ENCODE results near the gene F10.

F10 gene

GRCh38 chr13:113141601-113141970, 19.0 kb downstream of the F10 start:
- ATAC-seq: no peak

GRCh38 chr13:113142876-113143275, 20.3 kb downstream of the F10 start:
- ATAC-seq: no peak
- no peak for TF ChIP-seq CSDC2 (CRISPR knock-in tag; IDR thresholded peaks at IDR 0.05)
- TF ChIP-seq ZNF565 (CRISPR knock-in tag; conservative IDR thresholded peaks at IDR 0.05; ENCODE audit: low read depth): no peak
- no peak for TF ChIP-seq CSRNP3 (CRISPR knock-in tag; IDR thresholded peaks at IDR 0.05)
- TF ChIP-seq SNAI2 (CRISPR knock-in tag; IDR thresholded peaks at IDR 0.05): no peak
- no peak for TF ChIP-seq RARB (CRISPR knock-in tag; IDR thresholded peaks at IDR 0.05)
- no peak for TF ChIP-seq GLIS3 (CRISPR knock-in tag; IDR thresholded peaks at IDR 0.05)
- TF ChIP-seq PATZ1 (CRISPR knock-in tag; IDR thresholded peaks at IDR 0.05; ENCODE audit: borderline replicate concordance): no peak
- no peak for TF ChIP-seq OSR1 (CRISPR knock-in tag; IDR thresholded peaks at IDR 0.05)
- TF ChIP-seq TSHZ2 (CRISPR knock-in tag; IDR thresholded peaks at IDR 0.05): no peak

More at GRCh38 chr13:113141601-113141970, 19.0 kb downstream of the F10 start:
- TF ChIP-seq ZFP3 (CRISPR knock-in tag; IDR thresholded peaks at IDR 0.05) (no peak), BACH2 (CRISPR knock-in tag; IDR thresholded peaks at IDR 0.05; ENCODE audit: borderline replicate concordance) (no peak), ZNF565 (CRISPR knock-in tag; conservative IDR thresholded peaks at IDR 0.05; ENCODE audit: low read depth) (no peak), PATZ1 (CRISPR knock-in tag; IDR thresholded peaks at IDR 0.05; ENCODE audit: borderline replicate concordance) (no peak), ESRRG (CRISPR knock-in tag; IDR thresholded peaks at IDR 0.05) (no peak), ISL1 (CRISPR knock-in tag; IDR thresholded peaks at IDR 0.05) (no peak), ARNTL (CRISPR knock-in tag; IDR thresholded peaks at IDR 0.05; ENCODE audit: borderline replicate concordance, low read depth) (no peak), TSHZ2 (CRISPR knock-in tag; IDR thresholded peaks at IDR 0.05) (no peak), ZNF70 (CRISPR knock-in tag; IDR thresholded peaks at IDR 0.05) (no peak), PPARA (CRISPR knock-in tag; IDR thresholded peaks at IDR 0.05; ENCODE audit: borderline replicate concordance) (no peak), OSR1 (CRISPR knock-in tag; IDR thresholded peaks at IDR 0.05) (no peak), CREB5 (CRISPR knock-in tag; IDR thresholded peaks at IDR 0.05; ENCODE audit: low read depth) (no peak), ZFP30 (CRISPR knock-in tag; IDR thresholded peaks at IDR 0.05) (no peak), ZC3H10 (CRISPR knock-in tag; IDR thresholded peaks at IDR 0.05) (no peak), TOX (CRISPR knock-in tag; IDR thresholded peaks at IDR 0.05; ENCODE audit: borderline replicate concordance) (no peak), POU6F1 (CRISPR knock-in tag; IDR thresholded peaks at IDR 0.05; ENCODE audit: borderline replicate concordance, low read depth) (no peak), SNAI2 (CRISPR knock-in tag; IDR thresholded peaks at IDR 0.05) (no peak), GLIS3 (CRISPR knock-in tag; IDR thresholded peaks at IDR 0.05) (no peak), ZNF8 (CRISPR knock-in tag; IDR thresholded peaks at IDR 0.05) (no peak), CSDC2 (CRISPR knock-in tag; IDR thresholded peaks at IDR 0.05) (no peak)

All from SK-N-SH treated with all-trans-retinoic acid at 6 μM for 48 hours (cell line).